Ascending aorta (tissue), 2 donors: ENCODE results near the gene EFNA2. TPM values are rescaled to one million over a fixed set of nuclear protein-coding genes. Genes with fewer than 3 reads are reported as not detected.
"Not testable (repeated sequence)": the region's sequence is repeated elsewhere in the genome, so short reads cannot be mapped to it uniquely, and the experiment has no call there.

Experiments
- DNase-seq, 2 donors: peaks; one replicate each; pipeline ENCODE4 v3.0.0-alpha.2; 2019; ENCODE audit warnings: low spot score in 2 of 2
- H3K27ac ChIP-seq, 2 donors: fragments of 200-600 bp; sonication (generic); one replicate each; pipeline ENCODE4 v1.5.1; 2016 to 2017; ENCODE audit warnings: mild to moderate bottlenecking in 1 of 2
- H3K27me3 ChIP-seq: fragments of 200-600 bp; sonication (generic); one replicate; pipeline ENCODE4 v1.5.1; 2017
- H3K36me3 ChIP-seq, 2 donors: fragments of 200-600 bp; sonication (generic); one replicate each; pipeline ENCODE4 v1.5.1; 2016
- H3K4me1 ChIP-seq, 2 donors: fragments of 200-600 bp; sonication (generic); one replicate each; pipeline ENCODE4 v1.5.1; 2016 to 2017; ENCODE audit warnings: mild to moderate bottlenecking in 1 of 2
- H3K4me3 ChIP-seq, 2 donors: fragments of 200-600 bp; sonication (generic); one replicate each; pipeline ENCODE4 v1.5.1; 2016 to 2017; ENCODE audit warnings: mild to moderate bottlenecking in 1 of 2
- H3K9me3 ChIP-seq, 2 donors: fragments of 200-600 bp; sonication (generic); one replicate each; pipeline ENCODE4 v1.5.1; 2016
- CTCF ChIP-seq, 3 experiments: fragments of 200-600 bp in 2 of 3; fragments of 450-650 bp in 1 of 3; sonication (generic) in 2 of 3; IDR thresholded peaks; one replicate each; pipeline ENCODE4 v1.5.1; 2016 to 2019; ENCODE audit warnings: antibody characterized with exemption in 3 of 3, mild to moderate bottlenecking in 1 of 3, moderate library complexity in 1 of 3
- intact Hi-C: fragments of 100-400 bp; cut with DNase I; formaldehyde crosslinking; loops from one replicate; pipeline ENCODE4 v1.15.1; 2023
- total RNA-seq: library from RNA; depleted of rRNA; stranded (reverse); fragments of >200 nt; gene quantifications from one replicate; pipeline ENCODE4 v1.1.0, GENCODE V29; 2016

The EFNA2 gene
- total RNA-seq, 1 donor from 2014 or later = not detected

GRCh38 chr19:1316466-1316865 lies 30.8 kb downstream of the EFNA2 start:
- Histone ChIP-seq H3K4me1 (no peaks in the 10 kb centered on the region), H3K27me3 (peaks cover 8% of the 10 kb centered on the region), H3K4me3 (no peak overlapping the region), H3K27ac (no peak overlapping the region), H3K9me3 (no peaks in the 10 kb centered on the region), H3K36me3 (no peaks in the 10 kb centered on the region)
- no peak for TF ChIP-seq CTCF (IDR thresholded peaks at IDR 0.05)
- DNase-seq = no peak
- intact Hi-C loops = loop anchor here (5.0 kb wide), 1 partner anchor 46 kb away; no protein-coding TSS in a partner anchor

GRCh38 chr19:1317274-1318003 lies 31.8 kb downstream of the EFNA2 start:
- Histone ChIP-seq H3K4me3 (no peak overlapping the region), H3K36me3 (no peaks in the 10 kb centered on the region), H3K27me3 (peaks cover 8% of the 10 kb centered on the region), H3K4me1 (no peaks in the 10 kb centered on the region), H3K27ac (no peak overlapping the region), H3K9me3 (no peaks in the 10 kb centered on the region)
- TF ChIP-seq CTCF (IDR thresholded peaks at IDR 0.05) = no peak
- intact Hi-C loops = loop anchor here (5.0 kb wide), 1 partner anchor 45 kb away; no protein-coding TSS in a partner anchor
- no peak for DNase-seq

- DNase-seq = no peak
- no peak overlapping the region for H3K27ac ChIP-seq
- no peaks in the 10 kb centered on the region for H3K36me3 ChIP-seq
- no peaks in the 10 kb centered on the region for H3K4me1 ChIP-seq
- peaks cover 8% of the 10 kb centered on the region for H3K27me3 ChIP-seq
- no peak for TF ChIP-seq CTCF (IDR thresholded peaks at IDR 0.05)
- H3K4me3 ChIP-seq = no peak overlapping the region
- H3K9me3 ChIP-seq = no peaks in the 10 kb centered on the region
- intact Hi-C loops = loop anchor here (5.0 kb wide), 1 partner anchor 43 kb away; no protein-coding TSS in a partner anchor
These were observed 33.2 kb downstream of the EFNA2 start for GRCh38 chr19:1318678-1319471.

GRCh38 chr19:1320282-1320650 lies 34.6 kb downstream of the EFNA2 start:
- H3K27ac ChIP-seq, H3K36me3 ChIP-seq, intact Hi-C loops, H3K4me1 ChIP-seq, DNase-seq, H3K9me3 ChIP-seq, H3K4me3 ChIP-seq: not testable (repeated sequence)
- H3K27me3 ChIP-seq = peaks cover 14% of the 10 kb centered on the region

GRCh38 chr19:1321539-1321938 lies 35.9 kb downstream of the EFNA2 start:
- H3K9me3 ChIP-seq = no peaks in the 10 kb centered on the region

More at GRCh38 chr19:1321539-1321938, 35.9 kb downstream of the EFNA2 start:
- Histone ChIP-seq H3K4me3 (no peak overlapping the region), H3K27me3 (peaks cover 11% of the 10 kb centered on the region), H3K4me1 (peaks cover 0 to 6% of the 10 kb centered on the region in 2 donors), H3K27ac (no peak overlapping the region), H3K36me3 (no peaks in the 10 kb centered on the region)
- intact Hi-C loops = no loop called here
- no peak for TF ChIP-seq CTCF (IDR thresholded peaks at IDR 0.05)
- no peak for DNase-seq
